ENCODE data around the gene CIB1.

DNA sequence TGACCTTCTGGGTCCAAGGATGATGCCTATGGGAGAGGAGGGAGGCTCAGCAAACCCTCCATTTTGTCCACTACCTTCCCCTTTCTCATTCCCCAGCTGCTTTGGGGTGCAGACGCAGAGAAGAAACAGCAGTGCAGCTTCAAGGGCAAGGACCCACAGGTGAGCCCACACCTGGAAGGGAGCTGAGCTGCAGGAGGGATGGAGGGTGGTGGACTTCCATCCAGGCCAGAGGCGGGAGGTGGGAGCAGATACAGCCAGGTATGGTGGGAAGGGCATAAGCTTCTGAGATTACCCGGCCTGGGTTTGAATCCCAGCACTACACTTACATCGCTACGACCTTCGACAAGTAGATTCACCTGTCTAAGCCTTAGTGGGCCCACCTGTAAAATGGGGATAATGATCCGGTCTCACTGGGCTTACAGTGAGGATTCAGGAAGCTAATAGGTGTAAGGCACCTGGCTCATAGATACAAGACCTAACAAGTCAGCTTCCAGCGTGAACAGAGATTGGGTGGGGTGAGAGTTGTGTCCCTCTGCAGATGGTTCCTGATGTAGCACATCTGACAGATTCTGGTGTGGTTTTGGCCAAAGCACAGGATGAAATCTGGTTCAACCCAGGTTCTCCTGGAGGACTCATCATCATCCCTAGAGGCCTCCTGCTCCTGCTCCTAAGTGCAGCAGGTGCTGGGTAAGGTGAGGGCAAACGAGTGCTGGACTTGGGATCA, 15.9 kb downstream of the CIB1 start:
- TF ChIP-seq, protein P1, sequence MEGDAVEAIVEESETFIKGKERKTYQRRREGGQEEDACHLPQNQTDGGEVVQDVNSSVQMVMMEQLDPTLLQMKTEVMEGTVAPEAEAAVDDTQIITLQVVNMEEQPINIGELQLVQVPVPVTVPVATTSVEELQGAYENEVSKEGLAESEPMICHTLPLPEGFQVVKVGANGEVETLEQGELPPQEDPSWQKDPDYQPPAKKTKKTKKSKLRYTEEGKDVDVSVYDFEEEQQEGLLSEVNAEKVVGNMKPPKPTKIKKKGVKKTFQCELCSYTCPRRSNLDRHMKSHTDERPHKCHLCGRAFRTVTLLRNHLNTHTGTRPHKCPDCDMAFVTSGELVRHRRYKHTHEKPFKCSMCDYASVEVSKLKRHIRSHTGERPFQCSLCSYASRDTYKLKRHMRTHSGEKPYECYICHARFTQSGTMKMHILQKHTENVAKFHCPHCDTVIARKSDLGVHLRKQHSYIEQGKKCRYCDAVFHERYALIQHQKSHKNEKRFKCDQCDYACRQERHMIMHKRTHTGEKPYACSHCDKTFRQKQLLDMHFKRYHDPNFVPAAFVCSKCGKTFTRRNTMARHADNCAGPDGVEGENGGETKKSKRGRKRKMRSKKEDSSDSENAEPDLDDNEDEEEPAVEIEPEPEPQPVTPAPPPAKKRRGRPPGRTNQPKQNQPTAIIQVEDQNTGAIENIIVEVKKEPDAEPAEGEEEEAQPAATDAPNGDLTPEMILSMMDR (IDR thresholded peaks at IDR 0.05), result no peak
- no peak for TF ChIP-seq POLR2A (IDR thresholded peaks at IDR 0.05)

Measured in right lobe of liver (tissue), 4 donors.